ENCODE results near the gene TM4SF4.

The TM4SF4 gene

GRCh38 chr3:149534671-149535332 lies 60.3 kb downstream of the TM4SF4 start:
- DNase-seq (ENCODE audit: low read depth), result peak; percentile 79
- H3K4me3 ChIP-seq (ENCODE audit: low read length), result peak overlapping the region; percentile 38
- TF ChIP-seq CTCF (conservative IDR thresholded peaks at IDR 0.05; ENCODE audit: low read length), result no peak

GRCh38 chr3:149535333-149535685 lies 60.8 kb downstream of the TM4SF4 start:
- DNase-seq (ENCODE audit: low read depth), result no peak
- H3K4me3 ChIP-seq (ENCODE audit: low read length), result peak overlapping the region; percentile 38
- no peak for TF ChIP-seq CTCF (conservative IDR thresholded peaks at IDR 0.05; ENCODE audit: low read length)

GRCh38 chr3:149536429-149536828 lies 61.9 kb downstream of the TM4SF4 start:
- DNase-seq (ENCODE audit: low read depth), result peak; percentile 64
- TF ChIP-seq CTCF (conservative IDR thresholded peaks at IDR 0.05; ENCODE audit: low read length), result no peak
- no peak overlapping the region for H3K4me3 ChIP-seq (ENCODE audit: low read length)

- no peak overlapping the region for H3K4me3 ChIP-seq (ENCODE audit: low read length)
- TF ChIP-seq CTCF (conservative IDR thresholded peaks at IDR 0.05; ENCODE audit: low read length), result no peak
- no peak for DNase-seq (ENCODE audit: low read depth)
Measured at GRCh38 chr3:149538371-149538770, 63.9 kb downstream of the TM4SF4 start.

- DNase-seq (ENCODE audit: low read depth), result peak; percentile 36
- TF ChIP-seq CTCF (conservative IDR thresholded peaks at IDR 0.05; ENCODE audit: low read length), result peak; percentile 43
- H3K4me3 ChIP-seq (ENCODE audit: low read length), result no peak overlapping the region
Measured at GRCh38 chr3:149541091-149541491, 66.6 kb downstream of the TM4SF4 start.

- DNase-seq (ENCODE audit: low read depth), result no peak
- H3K4me3 ChIP-seq (ENCODE audit: low read length), result no peak overlapping the region
- TF ChIP-seq CTCF (conservative IDR thresholded peaks at IDR 0.05; ENCODE audit: low read length), result no peak
Measured at GRCh38 chr3:149542375-149543312, 68.1 kb downstream of the TM4SF4 start.

- no peak for TF ChIP-seq CTCF (conservative IDR thresholded peaks at IDR 0.05; ENCODE audit: low read length)
- DNase-seq (ENCODE audit: low read depth), result no peak
- no peak overlapping the region for H3K4me3 ChIP-seq (ENCODE audit: low read length)
Measured at GRCh38 chr3:149545049-149545448, 70.6 kb downstream of the TM4SF4 start.
